ENCODE measurements around the gene HLA-F.

HLA-F gene

DNA sequence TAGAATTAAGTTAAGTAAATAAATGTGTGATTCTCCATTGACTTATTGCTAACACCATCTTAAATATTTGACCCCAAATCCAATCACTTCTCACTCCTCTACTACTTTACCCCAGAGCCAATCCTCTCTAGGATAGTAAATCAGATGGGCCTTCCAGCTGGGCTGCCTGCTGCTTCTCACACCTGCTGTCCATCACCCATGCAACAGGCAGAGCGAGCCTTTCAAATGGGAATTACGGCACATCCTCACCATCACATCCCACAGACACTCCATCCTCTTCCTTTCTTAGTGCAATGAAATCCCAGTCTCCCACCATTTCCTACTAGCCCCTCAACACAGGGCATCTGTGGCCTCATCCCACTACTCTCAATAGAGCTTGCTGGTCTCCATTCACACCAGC lies 34.0 kb downstream of the HLA-F start:
- in situ Hi-C loops (cut with MboI; ENCODE audit: low pct_unique_long_range_greater_than_20kb, low sequenced_read_pairs): no loop called here
- DNase-seq: no peak

DNA sequence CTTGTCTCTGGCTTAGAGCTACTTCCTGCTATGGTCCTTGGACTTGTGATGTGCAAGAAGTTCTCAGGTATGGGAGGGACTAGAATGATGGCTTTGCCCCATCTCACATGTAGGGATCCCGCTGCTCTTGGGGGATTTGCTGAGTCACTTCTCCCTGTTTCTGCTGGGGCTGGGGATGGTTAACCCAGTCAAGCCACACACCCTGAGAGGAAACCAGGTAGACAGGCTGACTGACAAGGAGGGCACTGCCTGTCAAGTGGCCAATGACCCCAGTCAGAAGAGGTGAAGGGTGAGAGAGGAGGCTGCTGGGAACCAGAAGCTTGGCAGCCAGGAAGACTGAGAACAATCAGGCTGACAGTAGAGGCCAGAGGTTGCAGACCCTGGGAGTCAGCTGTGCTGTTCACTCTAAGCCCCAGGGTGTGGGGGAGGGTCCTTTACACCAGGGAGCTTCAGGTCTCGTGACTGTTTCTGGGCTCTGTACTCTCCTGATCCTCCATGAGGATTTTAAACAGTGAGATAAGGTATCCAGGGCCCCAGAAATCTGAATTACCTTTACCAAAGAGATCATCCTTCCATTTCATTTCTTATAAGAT lies 34.6 kb downstream of the HLA-F start:
- DNase-seq: no peak
- in situ Hi-C loops (cut with MboI; ENCODE audit: low pct_unique_long_range_greater_than_20kb, low sequenced_read_pairs): no loop called here

DNA sequence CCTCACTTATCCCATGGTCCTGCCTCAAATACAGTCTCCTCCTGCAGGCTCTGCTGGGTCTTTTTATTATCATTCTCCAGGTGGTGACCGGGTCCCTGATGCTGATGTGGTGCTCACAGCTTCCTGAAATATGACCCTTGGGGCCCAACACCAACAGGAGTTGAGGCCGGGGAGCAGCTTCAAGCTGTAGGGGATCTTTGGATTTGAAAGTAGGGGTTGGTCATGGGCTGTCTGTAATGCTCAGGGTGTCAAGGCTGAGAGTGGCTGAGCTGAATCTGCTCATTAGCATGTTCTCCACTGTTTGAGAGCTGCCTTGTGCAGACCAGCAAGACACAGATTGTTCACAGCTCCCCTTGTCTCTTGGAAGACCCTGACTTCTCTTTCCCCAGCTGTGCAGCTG lies 35.5 kb downstream of the HLA-F start:
- in situ Hi-C loops (cut with MboI; ENCODE audit: low pct_unique_long_range_greater_than_20kb, low sequenced_read_pairs): no loop called here
- DNase-seq: no peak

DNA sequence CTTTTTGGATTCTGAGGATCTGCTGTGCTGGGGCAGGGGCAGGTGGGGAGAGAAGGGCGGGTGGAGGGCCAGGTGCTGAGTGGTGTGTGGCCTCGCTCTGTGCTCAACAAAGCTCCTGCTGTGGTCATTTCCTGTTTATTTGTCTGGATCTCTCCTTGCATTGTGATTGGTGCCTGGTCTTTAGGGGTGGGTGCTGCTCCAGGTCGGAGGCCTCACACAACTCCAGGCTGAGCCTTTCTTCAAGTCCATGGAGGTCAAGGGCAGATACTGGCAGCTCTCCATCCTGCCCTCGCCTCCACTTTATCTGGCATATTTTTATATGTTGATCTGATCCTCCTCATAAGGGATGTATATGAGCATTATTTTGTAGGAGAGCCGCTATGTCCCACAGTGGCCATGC lies 36.2 kb downstream of the HLA-F start:
- DNase-seq: no peak
- in situ Hi-C loops (cut with MboI; ENCODE audit: low pct_unique_long_range_greater_than_20kb, low sequenced_read_pairs): no loop called here

- no peak for DNase-seq
- in situ Hi-C loops (cut with MboI; ENCODE audit: low pct_unique_long_range_greater_than_20kb, low sequenced_read_pairs): no loop called here
These were observed 37.1 kb downstream of the HLA-F start for GRCh38 chr6:29760328-29760727.

GRCh38 chr6:29762051-29762450 lies 38.8 kb downstream of the HLA-F start:
- in situ Hi-C loops (cut with MboI; ENCODE audit: low pct_unique_long_range_greater_than_20kb, low sequenced_read_pairs): no loop called here
- DNase-seq: no peak

GRCh38 chr6:29762781-29763214 lies 39.6 kb downstream of the HLA-F start:
- in situ Hi-C loops (cut with MboI; ENCODE audit: low pct_unique_long_range_greater_than_20kb, low sequenced_read_pairs): no loop called here
- DNase-seq: no peak

DNA sequence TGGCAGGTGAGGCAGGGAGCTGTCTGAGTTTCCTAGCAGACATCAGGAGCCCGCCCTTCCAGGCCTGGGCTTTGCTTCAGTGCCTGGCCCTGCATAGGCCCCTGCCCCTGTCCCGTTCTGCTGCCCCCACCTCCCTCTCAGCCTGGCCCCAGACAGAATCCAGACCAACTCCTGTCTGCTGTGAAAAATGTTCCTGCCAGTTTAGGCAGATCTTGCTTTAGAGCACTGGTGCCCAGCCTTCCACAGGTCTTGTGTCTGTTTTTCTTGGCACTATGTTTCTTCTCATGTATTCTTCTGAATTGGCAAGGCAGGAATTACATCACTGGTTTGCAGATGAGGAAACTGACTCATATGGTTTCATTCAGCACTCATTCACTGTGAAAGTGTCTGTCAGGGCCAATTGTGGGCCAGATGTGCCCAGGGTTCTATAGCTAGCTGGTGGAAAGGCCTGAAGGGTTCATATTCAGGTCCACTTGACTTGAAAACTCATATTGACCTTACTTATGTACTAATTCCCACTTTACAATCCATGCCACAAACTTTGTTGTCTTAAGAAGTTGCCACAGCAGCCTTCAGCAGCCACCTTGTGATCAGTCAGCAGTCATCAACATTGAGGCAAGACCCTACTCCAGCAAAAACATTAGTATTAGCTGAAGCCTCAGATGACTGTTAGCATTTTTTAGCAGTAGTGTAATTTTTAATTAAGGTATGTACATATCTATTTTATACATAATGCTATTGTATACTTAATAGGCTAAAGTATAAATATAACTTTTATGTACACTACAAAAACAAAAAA lies 40.5 kb downstream of the HLA-F start:
- in situ Hi-C loops (cut with MboI; ENCODE audit: low pct_unique_long_range_greater_than_20kb, low sequenced_read_pairs): no loop called here

GRCh38 chr6:29764422-29765196 lies 41.4 kb downstream of the HLA-F start:
- in situ Hi-C loops (cut with MboI; ENCODE audit: low pct_unique_long_range_greater_than_20kb, low sequenced_read_pairs): no loop called here

More for the DNA sequence above, 40.5 kb downstream of the HLA-F start:
- DNase-seq: no peak

DNA sequence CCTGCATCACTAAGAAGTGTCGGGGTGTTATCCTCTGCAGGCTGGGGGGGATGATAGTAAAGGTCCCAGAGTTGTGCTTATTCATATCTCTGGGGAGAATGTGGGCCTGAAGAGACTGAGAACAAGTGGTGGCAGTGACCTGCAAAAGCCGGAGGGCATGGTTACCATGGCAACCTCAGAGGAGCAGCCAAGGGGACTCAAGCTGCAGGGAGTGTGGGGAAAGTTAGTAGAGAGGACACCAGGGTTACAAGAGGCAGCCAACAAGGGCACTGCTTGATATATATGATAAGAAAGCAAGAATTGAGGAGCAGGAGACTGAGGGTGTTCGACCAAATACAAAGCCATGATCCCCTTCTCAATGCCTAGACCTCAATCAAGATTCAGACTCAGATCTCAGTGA lies 46.1 kb downstream of the HLA-F start:
- in situ Hi-C loops (cut with MboI; ENCODE audit: low pct_unique_long_range_greater_than_20kb, low sequenced_read_pairs): no loop called here
- no peak for DNase-seq

More at GRCh38 chr6:29764422-29765196, 41.4 kb downstream of the HLA-F start:
- no peak for DNase-seq

- in situ Hi-C loops (cut with MboI; ENCODE audit: low pct_unique_long_range_greater_than_20kb, low sequenced_read_pairs): no loop called here
- no peak for DNase-seq
These were observed 47.1 kb downstream of the HLA-F start for GRCh38 chr6:29770306-29770705.

GRCh38 chr6:29776684-29777083 lies 53.5 kb downstream of the HLA-F start:
- in situ Hi-C loops (cut with MboI; ENCODE audit: low pct_unique_long_range_greater_than_20kb, low sequenced_read_pairs): no loop called here
- DNase-seq: no peak

Data from KBM-7 (cell line).